Keratinocyte (primary cell): ENCODE data around the gene ATP12A. TPM values are rescaled to one million over a fixed set of nuclear protein-coding genes. Genes with fewer than 3 reads are reported as not detected.

Experiments used
- DNase-seq: peaks from one replicate; pipeline ENCODE4 v3.0.0-alpha.2; 2011; ENCODE audit warnings: low read depth, missing footprints, low spot score
- FAIRE-seq: peaks from 2 replicates; lab custom pipeline; 2011; peaks lifted over from hg19 to GRCh38; lab: Jason Lieb, UNC
- H2AFZ ChIP-seq: 2 replicates; pipeline ENCODE4 v1.6.0; 2012; ENCODE audit warnings: low read length, control low read depth, inconsistent platforms; ENCODE audit not compliant: control insufficient read depth
- H3K27ac ChIP-seq: 2 replicates; pipeline ENCODE4 v1.5.1; 2011; ENCODE audit warnings: low read length; ENCODE audit not compliant: control insufficient read depth, insufficient read depth
- H3K27me3 ChIP-seq: 3 replicates; pipeline ENCODE4 v1.6.0; 2011; ENCODE audit warnings: low read length; ENCODE audit not compliant: control insufficient read depth, insufficient read depth; ENCODE audit errors: extremely low read depth
- H3K36me3 ChIP-seq, 2 experiments: 2 replicates in 1 of 2; 3 replicates in 1 of 2; pipeline ENCODE4 v1.5.1; 2011; ENCODE audit warnings: low read length in 2 of 2, mild to moderate bottlenecking in 1 of 2; ENCODE audit not compliant: control insufficient read depth in 2 of 2, insufficient read depth in 2 of 2; ENCODE audit errors: extremely low read depth in 1 of 2
- H3K4me1 ChIP-seq: 3 replicates; pipeline ENCODE4 v1.5.1; 2011; ENCODE audit warnings: low read length; ENCODE audit not compliant: control insufficient read depth, insufficient read depth; ENCODE audit errors: extremely low read depth
- H3K4me2 ChIP-seq: 3 replicates; pipeline ENCODE4 v1.6.0; 2011; ENCODE audit warnings: low read depth, low read length; ENCODE audit not compliant: control insufficient read depth, insufficient read depth; ENCODE audit errors: extremely low read depth
- H3K4me3 ChIP-seq, 3 experiments: fragments of 200-600 bp in 1 of 3; sonication (generic) in 1 of 3; 2 replicates in 2 of 3; 3 replicates in 1 of 3; pipeline ENCODE4 v1.5.1; 2011 to 2016; ENCODE audit warnings: low read length in 3 of 3, mild to moderate bottlenecking in 3 of 3, control low read depth in 2 of 3, inconsistent platforms in 1 of 3, low read depth in 1 of 3, mixed read lengths in 1 of 3, mixed run types in 1 of 3, moderate library complexity in 1 of 3; ENCODE audit not compliant: control insufficient read depth in 2 of 3, insufficient read depth in 2 of 3; ENCODE audit errors: extremely low read depth in 1 of 3
- H3K79me2 ChIP-seq: 2 replicates; pipeline ENCODE4 v1.6.0; 2012; ENCODE audit warnings: low read length; ENCODE audit not compliant: control insufficient read depth, insufficient read depth
- H3K9ac ChIP-seq: 3 replicates; pipeline ENCODE4 v1.6.0; 2011; ENCODE audit warnings: low read length; ENCODE audit not compliant: control insufficient read depth, insufficient read depth; ENCODE audit errors: extremely low read depth
- H3K9me1 ChIP-seq: 3 replicates; pipeline ENCODE4 v1.6.0; 2011; ENCODE audit warnings: low read length; ENCODE audit not compliant: control insufficient read depth, insufficient read depth; ENCODE audit errors: extremely low read depth
- H3K9me3 ChIP-seq: 2 replicates; pipeline ENCODE4 v1.5.1; 2012; ENCODE audit warnings: low read depth, low read length; ENCODE audit not compliant: control insufficient read depth
- H4K20me1 ChIP-seq: 3 replicates; pipeline ENCODE4 v1.6.0; 2011; ENCODE audit warnings: low read length; ENCODE audit not compliant: control insufficient read depth, insufficient read depth; ENCODE audit errors: extremely low read depth
- CTCF ChIP-seq, 3 experiments: IDR thresholded peaks in 1 of 3; conservative IDR thresholded peaks in 1 of 3; optimal IDR thresholded peaks in 1 of 3; 2 replicates in 2 of 3; 3 replicates in 1 of 3; pipeline versions ENCODE3 to v1.5.1; 2011; ENCODE audit warnings: low read length in 3 of 3, mild to moderate bottlenecking in 3 of 3, moderate library complexity in 2 of 3, control low read depth in 1 of 3, inconsistent platforms in 1 of 3; ENCODE audit not compliant: insufficient read depth in 2 of 3; ENCODE audit errors: extremely low read depth in 1 of 3
- EZH2 ChIP-seq: IDR thresholded peaks from one replicate; pipeline ENCODE4 v1.6.1; 2012; ENCODE audit warnings: inconsistent platforms, mild to moderate bottlenecking, low read length, moderate library complexity
- dilution Hi-C: fragments of 300-500 bp; cut with MboI; formaldehyde crosslinking; loops from one replicate; pipeline ENCODE4 v1.7.0; 2020; ENCODE audit warnings: low sequenced_read_pairs; ENCODE audit not compliant: extremely low pct_ligation_motif_present
- polyA plus RNA-seq, 5 experiments: library from polyadenylated mRNA; depleted of rRNA in 3 of 5; stranded (reverse) in 3 of 5; stranded (forward) in 1 of 5; unstranded in 1 of 5; fragments of >200 nt; gene quantifications; 1 replicate in 1 of 5; 2 replicates in 3 of 5; 3 replicates in 1 of 5; pipeline versions ENCODE4 v1.2.1 to v1.2.3, GENCODE V29; 2011 to 2012; ENCODE audit warnings: missing spikeins in 2 of 5, low read depth in 1 of 5, low replicate concordance in 1 of 5

Gene ATP12A
- polyA plus RNA-seq, 1 donor (not counting 4 experiments of a cell fraction or from before 2014, with no cell fraction given): 0.79 TPM

- peaks cover 3% of the 10 kb centered on the region for H3K27me3 ChIP-seq
- no peak for TF ChIP-seq CTCF (optimal IDR thresholded peaks at IDR 0.05 in 1 of 3, IDR thresholded peaks at IDR 0.05 in 1 of 3, conservative IDR thresholded peaks at IDR 0.05 in 1 of 3; ENCODE audit: extremely low read depth in 1 of 3, insufficient read depth in 2 of 3, low read length in 3 of 3)
- TF ChIP-seq EZH2: no peak
- no peaks in the 10 kb centered on the region for H4K20me1 ChIP-seq
- no peak overlapping the region for H3K9ac ChIP-seq
- no peaks in the 10 kb centered on the region for H3K9me3 ChIP-seq
- FAIRE-seq (peak; percentile 97), DNase-seq (no peak)
- dilution Hi-C loops: no loop called here
- H3K9me1 ChIP-seq: no peaks in the 10 kb centered on the region
- no peak overlapping the region for H2AFZ ChIP-seq
- H3K4me3 ChIP-seq: no peak overlapping the region
- peaks cover 17% of the 10 kb centered on the region for H3K4me1 ChIP-seq
- no peaks in the 10 kb centered on the region for H3K79me2 ChIP-seq
- H3K36me3 ChIP-seq: no peaks in the 10 kb centered on the region
- H3K4me2 ChIP-seq: no peak overlapping the region
- H3K27ac ChIP-seq: no peak overlapping the region
Measured at GRCh38 chr13:24681930-24682329, 1.7 kb downstream of the ATP12A start.

- Histone ChIP-seq H3K9me1 (no peaks in the 10 kb centered on the region), H4K20me1 (no peaks in the 10 kb centered on the region), H3K4me1 (peaks cover 17% of the 10 kb centered on the region), H3K9me3 (no peaks in the 10 kb centered on the region), H2AFZ (no peak overlapping the region), H3K9ac (no peak overlapping the region), H3K36me3 (no peaks in the 10 kb centered on the region), H3K27ac (no peak overlapping the region), H3K4me3 (no peak overlapping the region), H3K4me2 (no peak overlapping the region), H3K27me3 (peaks cover 3% of the 10 kb centered on the region), H3K79me2 (no peaks in the 10 kb centered on the region)
- dilution Hi-C loops: no loop called here
- no peak for DNase-seq
- FAIRE-seq: no peak
- TF ChIP-seq CTCF (optimal IDR thresholded peaks at IDR 0.05 in 1 of 3, IDR thresholded peaks at IDR 0.05 in 1 of 3, conservative IDR thresholded peaks at IDR 0.05 in 1 of 3; ENCODE audit: extremely low read depth in 1 of 3, insufficient read depth in 2 of 3, low read length in 3 of 3): no peak
- no peak for TF ChIP-seq EZH2
Measured at GRCh38 chr13:24682353-24682752, 2.1 kb downstream of the ATP12A start.
